ENCODE results near the gene XRCC4. TPM values are rescaled to one million over a fixed set of nuclear protein-coding genes. Genes with fewer than 3 reads are reported as not detected.

Gene XRCC4
- polyA plus RNA-seq, 1 donor from 2014 or later: 22.9 TPM

- Histone ChIP-seq H3K9me2 (ENCODE audit: insufficient read depth, low read length) (no peaks in the 10 kb centered on the region), H3K27ac (ENCODE audit: low read length) (no peak overlapping the region), H3F3A (ENCODE audit: insufficient read depth, low read length, poor library complexity, severe bottlenecking) (no peaks in the 10 kb centered on the region), H3K4me3 (ENCODE audit: low read length) (no peak overlapping the region), H3K9ac (ENCODE audit: low read length) (no peak overlapping the region), H3K9me3 (ENCODE audit: low read length) (no peaks in the 10 kb centered on the region), H4K20me1 (ENCODE audit: insufficient read depth) (no peaks in the 10 kb centered on the region), H3K79me2 (replicated peaks; ENCODE audit: insufficient read depth, low read length) (no peaks in the 10 kb centered on the region), H2AFZ (ENCODE audit: low read depth, low read length) (no peak overlapping the region), H3K4me2 (ENCODE audit: low read length) (no peak overlapping the region), H3K36me3 (ENCODE audit: insufficient read depth, low read length) (no peaks in the 10 kb centered on the region), H3K27me3 (ENCODE audit: insufficient read depth, low read depth, low read length) (no peaks in the 10 kb centered on the region)
- TF ChIP-seq EP300 (conservative IDR thresholded peaks at IDR 0.05; ENCODE audit: poor library complexity, severe bottlenecking): no peak
- no peak for TF ChIP-seq TAF1 (IDR thresholded peaks at IDR 0.05; ENCODE audit: low read depth)
- no peak for TF ChIP-seq SMC3 (conservative IDR thresholded peaks at IDR 0.05; ENCODE audit: poor library complexity)
Measured at GRCh38 chr5:83097689-83098231, 20.4 kb downstream of the XRCC4 start.

- no peak overlapping the region for H3K27ac ChIP-seq (ENCODE audit: low read length)
- H4K20me1 ChIP-seq (ENCODE audit: insufficient read depth): no peaks in the 10 kb centered on the region
- H3K27me3 ChIP-seq (ENCODE audit: insufficient read depth, low read depth, low read length): no peaks in the 10 kb centered on the region
- H3K9me2 ChIP-seq (ENCODE audit: insufficient read depth, low read length): no peaks in the 10 kb centered on the region
- H3K9me3 ChIP-seq (ENCODE audit: low read length): no peaks in the 10 kb centered on the region
- no peak overlapping the region for H2AFZ ChIP-seq (ENCODE audit: low read depth, low read length)
- no peaks in the 10 kb centered on the region for H3K36me3 ChIP-seq (ENCODE audit: insufficient read depth, low read length)
- H3K79me2 ChIP-seq (replicated peaks; ENCODE audit: insufficient read depth, low read length): no peaks in the 10 kb centered on the region
- H3F3A ChIP-seq (ENCODE audit: insufficient read depth, low read length, poor library complexity, severe bottlenecking): no peaks in the 10 kb centered on the region
- H3K9ac ChIP-seq (ENCODE audit: low read length): no peak overlapping the region
- H3K4me2 ChIP-seq (ENCODE audit: low read length): no peak overlapping the region
- H3K4me3 ChIP-seq (ENCODE audit: low read length): no peak overlapping the region
- TF ChIP-seq TAF1 (IDR thresholded peaks at IDR 0.05; ENCODE audit: low read depth): no peak
- TF ChIP-seq MXI1 (conservative IDR thresholded peaks at IDR 0.05; ENCODE audit: poor library complexity, severe bottlenecking): no peak
- no peak for TF ChIP-seq POLR2AphosphoS5 (IDR thresholded peaks at IDR 0.05)
- no peak for TF ChIP-seq EZH2 (IDR thresholded peaks at IDR 0.05; ENCODE audit: borderline replicate concordance, insufficient read depth, low read length, poor library complexity, severe bottlenecking)
- no peak for TF ChIP-seq CTCF (IDR thresholded peaks at IDR 0.05; ENCODE audit: poor library complexity, severe bottlenecking)
- no peak for TF ChIP-seq REST (IDR thresholded peaks at IDR 0.05; ENCODE audit: borderline replicate concordance)
- no peak for TF ChIP-seq RAD21 (conservative IDR thresholded peaks at IDR 0.05)
- no peak for TF ChIP-seq EP300 (conservative IDR thresholded peaks at IDR 0.05; ENCODE audit: poor library complexity, severe bottlenecking)
- no peak for TF ChIP-seq SMC3 (conservative IDR thresholded peaks at IDR 0.05; ENCODE audit: poor library complexity)
Measured at GRCh38 chr5:83099001-83099400, 21.7 kb downstream of the XRCC4 start.
